T-helper 2 cell treated with Interferon-gamma antibody and Interleukin-4, amounts not matched to agents 5 μg/mL and 100 μg/mL, for 36 hours (primary cell): Measurements from ENCODE around the gene DLEC1.
A peak's percentile ranks its signal among the peaks of the same experiment; 100 is the strongest.

Experiments
- DNase-seq: peaks from one replicate; pipeline ENCODE4 v3.0.0; 2021; ENCODE audit warnings: low spot score
- H3K27ac Mint-ChIP-seq: one replicate; pipeline ENCODE4 v1.8.0; 2021; ENCODE audit warnings: mild to moderate bottlenecking, mixed read lengths
- H3K27me3 Mint-ChIP-seq: one replicate; pipeline ENCODE4 v1.8.0; 2021; ENCODE audit warnings: low read depth, mixed read lengths
- H3K36me3 Mint-ChIP-seq: one replicate; pipeline ENCODE4 v1.8.0; 2021; ENCODE audit warnings: low read depth, mixed read lengths
- H3K4me1 Mint-ChIP-seq: one replicate; pipeline ENCODE4 v1.8.0; 2021; ENCODE audit warnings: low read depth, mixed read lengths
- H3K4me3 Mint-ChIP-seq: one replicate; pipeline ENCODE4 v1.8.0; 2022; ENCODE audit warnings: mild to moderate bottlenecking, moderate library complexity, mixed read lengths
- H3K9me3 Mint-ChIP-seq: one replicate; pipeline ENCODE4 v1.8.0; 2021; ENCODE audit warnings: mixed read lengths

Gene DLEC1

DNA sequence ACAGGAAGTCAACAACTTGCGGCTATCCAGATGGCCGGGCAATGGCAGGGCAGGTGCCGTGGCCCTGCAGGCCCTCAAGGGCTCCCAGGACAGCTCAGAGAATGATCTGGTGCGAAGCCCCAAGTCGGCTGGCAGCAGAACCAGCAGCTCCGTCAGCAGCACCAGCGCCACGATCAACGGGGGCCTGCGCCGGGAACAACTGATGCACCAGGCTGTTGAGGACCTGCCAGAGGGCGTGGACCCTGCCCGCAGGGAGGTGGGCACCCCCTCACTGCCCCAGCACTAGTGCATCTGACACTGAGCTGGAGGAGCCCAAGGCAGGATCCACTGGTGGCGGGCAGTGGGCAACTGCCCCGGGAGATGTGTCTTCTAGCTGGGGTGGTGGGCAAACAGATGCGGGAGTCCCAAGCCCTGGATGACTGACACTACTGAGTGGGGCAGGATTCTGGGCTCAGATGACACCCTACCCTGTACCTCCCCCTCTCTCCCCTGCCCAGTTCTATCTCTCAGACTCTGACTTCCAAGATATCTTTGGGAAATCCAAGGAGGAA lies 32.5 kb upstream of the DLEC1 start:
- peaks cover 25% of the 10 kb centered on the region for H3K36me3 Mint-ChIP-seq
- no peaks in the 10 kb centered on the region for H3K27me3 Mint-ChIP-seq
- no peaks in the 10 kb centered on the region for H3K9me3 Mint-ChIP-seq
- no peak overlapping the region for H3K27ac Mint-ChIP-seq
- H3K4me1 Mint-ChIP-seq: peaks cover 7% of the 10 kb centered on the region
- no peak for DNase-seq
- H3K4me3 Mint-ChIP-seq: no peak overlapping the region

DNA sequence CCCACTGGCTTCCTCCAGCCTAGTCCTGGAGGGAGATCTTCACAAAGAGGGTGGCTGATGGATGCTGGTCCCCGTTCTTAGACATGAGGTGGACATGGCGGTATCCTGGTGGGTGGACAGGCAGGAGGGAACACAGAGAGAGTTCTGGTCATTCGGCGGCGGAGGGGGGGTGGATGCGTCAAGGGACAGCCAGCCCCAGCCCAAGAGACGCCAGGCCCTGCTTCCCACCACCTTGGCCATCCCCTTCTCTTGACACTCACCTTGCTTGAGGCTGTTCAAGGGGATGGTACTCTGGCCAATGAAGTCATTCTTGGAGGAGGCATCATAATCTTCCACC lies 31.3 kb upstream of the DLEC1 start:
- Mint-ChIP-seq H3K4me1 (peaks cover 7% of the 10 kb centered on the region), H3K4me3 (no peak overlapping the region), H3K9me3 (no peaks in the 10 kb centered on the region), H3K27me3 (no peaks in the 10 kb centered on the region), H3K36me3 (peaks cover 20% of the 10 kb centered on the region), H3K27ac (no peak overlapping the region)
- DNase-seq: no peak

DNA sequence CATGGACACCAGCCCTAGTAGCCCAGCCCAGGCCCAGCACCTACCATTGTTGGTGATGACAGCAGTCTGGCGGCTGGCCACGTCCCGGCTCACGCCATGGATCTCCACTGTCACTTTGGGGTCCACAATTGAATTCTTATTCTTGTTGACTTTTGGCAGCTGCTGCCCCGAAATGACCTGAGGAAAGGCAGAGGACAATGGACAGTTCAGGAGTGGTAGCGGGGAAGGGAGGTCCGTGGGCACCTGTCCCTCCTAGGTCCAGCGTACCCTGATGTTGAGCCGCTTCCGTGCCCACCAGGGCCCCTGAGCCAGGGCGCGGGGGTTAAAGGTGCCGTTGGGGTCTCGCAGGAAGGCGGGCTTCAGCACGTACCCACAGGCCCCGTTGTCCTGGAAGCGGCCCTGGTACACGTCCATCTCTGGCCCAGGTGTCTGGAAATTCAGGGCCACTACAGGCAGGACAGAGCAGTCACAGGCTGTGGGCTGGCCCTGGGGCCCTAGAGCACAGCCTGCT lies 30.8 kb upstream of the DLEC1 start:
- H3K9me3 Mint-ChIP-seq: no peaks in the 10 kb centered on the region
- peaks cover 5% of the 10 kb centered on the region for H3K4me1 Mint-ChIP-seq
- no peaks in the 10 kb centered on the region for H3K27me3 Mint-ChIP-seq
- no peak for DNase-seq
- H3K36me3 Mint-ChIP-seq: peaks cover 18% of the 10 kb centered on the region
- no peak overlapping the region for H3K4me3 Mint-ChIP-seq
- H3K27ac Mint-ChIP-seq: no peak overlapping the region

DNA sequence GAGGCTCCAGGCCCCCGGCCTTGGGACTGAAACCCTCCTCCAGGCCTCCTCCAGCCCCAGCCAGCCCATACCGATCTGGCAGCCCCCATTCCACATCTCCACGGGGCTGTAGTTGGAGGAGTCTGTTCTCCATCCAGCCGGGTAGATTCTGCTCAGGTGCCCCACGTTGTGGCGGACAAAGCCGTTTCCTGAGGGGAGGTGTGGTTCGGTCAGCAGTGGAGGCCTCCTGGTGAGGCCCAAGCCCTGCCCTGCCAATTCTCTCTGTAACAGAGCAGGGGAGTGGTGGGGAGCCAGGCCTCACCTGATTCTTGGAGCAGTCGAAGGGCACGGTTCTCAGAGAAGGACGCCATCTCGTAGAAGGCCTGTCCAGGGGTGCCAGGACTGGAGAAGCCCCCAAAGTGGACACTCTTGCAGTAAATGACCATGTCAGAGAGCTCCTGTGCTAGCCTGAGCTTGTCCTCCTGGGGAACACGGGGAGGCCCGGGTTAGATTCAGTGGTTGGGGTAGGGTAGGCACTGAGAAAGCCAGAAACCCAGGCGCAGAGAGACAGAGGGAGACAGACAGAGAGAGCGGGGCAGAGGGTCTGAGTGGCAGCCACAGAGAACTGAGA lies 29.9 kb upstream of the DLEC1 start:
- H3K27ac Mint-ChIP-seq: peak overlapping the region; percentile 26

DNA sequence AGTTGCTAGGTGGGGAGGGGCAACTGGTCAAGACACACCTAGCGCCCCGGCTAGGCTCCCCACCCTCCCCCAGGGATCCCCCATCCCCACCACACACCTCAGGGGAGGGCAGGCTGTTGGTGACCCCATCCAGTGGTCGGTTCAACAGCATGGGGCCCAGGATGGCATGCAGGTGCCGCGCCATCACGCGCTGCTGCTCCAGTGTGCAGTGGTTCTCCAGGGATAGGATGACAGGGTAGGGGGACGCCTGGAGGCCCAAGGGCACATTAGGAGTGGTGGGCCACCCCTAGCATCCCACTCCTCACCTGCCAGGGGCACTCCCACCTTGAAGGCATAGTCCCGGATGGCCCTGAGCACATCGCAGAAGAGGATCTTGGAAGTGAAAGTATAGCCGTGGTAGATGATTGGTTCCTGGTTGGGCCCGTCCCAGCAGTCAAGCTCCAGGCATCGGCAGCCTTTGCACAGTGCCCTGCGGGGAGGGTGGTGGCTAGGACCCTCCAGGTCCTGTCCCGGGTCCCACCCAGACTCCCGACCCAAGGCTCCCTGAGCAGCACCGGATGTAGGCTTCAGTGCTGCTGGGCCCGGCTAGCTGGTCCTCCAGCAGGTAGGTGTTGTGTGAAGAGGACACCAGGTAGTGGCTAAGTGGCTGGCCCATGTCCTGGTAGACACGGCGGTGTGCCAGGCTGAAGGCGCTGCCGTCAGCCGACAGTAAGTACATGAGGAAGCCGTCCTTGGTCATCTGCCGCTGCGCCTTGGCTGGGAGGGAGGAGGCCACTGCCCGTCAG lies 29.0 kb upstream of the DLEC1 start:
- no peak overlapping the region for H3K27ac Mint-ChIP-seq

More for the DNA sequence above, 29.9 kb upstream of the DLEC1 start:
- peaks cover 16% of the 10 kb centered on the region for H3K36me3 Mint-ChIP-seq
- H3K9me3 Mint-ChIP-seq: no peaks in the 10 kb centered on the region
- H3K27me3 Mint-ChIP-seq: no peaks in the 10 kb centered on the region
- DNase-seq: no peak
- no peak overlapping the region for H3K4me3 Mint-ChIP-seq
- H3K4me1 Mint-ChIP-seq: peaks cover 5% of the 10 kb centered on the region

DNA sequence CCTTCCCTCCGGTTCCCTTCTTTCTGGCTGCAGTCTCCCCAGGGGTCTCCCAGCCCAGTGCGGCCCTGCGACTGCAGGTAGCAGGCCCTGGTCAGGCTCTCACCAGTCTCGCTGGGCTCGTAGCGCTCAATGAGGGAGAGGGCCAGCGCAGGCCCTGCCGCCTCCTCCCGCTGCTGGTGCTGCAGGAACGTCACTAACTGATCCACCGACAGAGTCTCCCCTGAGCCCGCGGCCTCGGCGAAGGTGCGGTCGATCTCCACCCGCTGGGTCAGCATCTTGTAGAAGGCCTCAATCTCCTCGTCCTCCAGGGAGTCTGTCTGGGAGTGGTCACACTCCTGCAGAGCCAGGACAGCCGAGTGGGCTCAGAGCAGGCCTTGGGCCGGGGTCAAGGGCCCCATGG lies 27.9 kb upstream of the DLEC1 start:
- Mint-ChIP-seq H3K36me3 (peaks cover 22% of the 10 kb centered on the region), H3K4me3 (no peak overlapping the region), H3K27ac (no peak overlapping the region), H3K4me1 (no peaks in the 10 kb centered on the region), H3K27me3 (no peaks in the 10 kb centered on the region), H3K9me3 (no peaks in the 10 kb centered on the region)
- no peak for DNase-seq

More for the DNA sequence above, 29.0 kb upstream of the DLEC1 start:
- no peaks in the 10 kb centered on the region for H3K9me3 Mint-ChIP-seq
- H3K36me3 Mint-ChIP-seq: peaks cover 12% of the 10 kb centered on the region
- H3K27me3 Mint-ChIP-seq: no peaks in the 10 kb centered on the region
- DNase-seq: no peak
- no peak overlapping the region for H3K4me3 Mint-ChIP-seq
- no peaks in the 10 kb centered on the region for H3K4me1 Mint-ChIP-seq

DNA sequence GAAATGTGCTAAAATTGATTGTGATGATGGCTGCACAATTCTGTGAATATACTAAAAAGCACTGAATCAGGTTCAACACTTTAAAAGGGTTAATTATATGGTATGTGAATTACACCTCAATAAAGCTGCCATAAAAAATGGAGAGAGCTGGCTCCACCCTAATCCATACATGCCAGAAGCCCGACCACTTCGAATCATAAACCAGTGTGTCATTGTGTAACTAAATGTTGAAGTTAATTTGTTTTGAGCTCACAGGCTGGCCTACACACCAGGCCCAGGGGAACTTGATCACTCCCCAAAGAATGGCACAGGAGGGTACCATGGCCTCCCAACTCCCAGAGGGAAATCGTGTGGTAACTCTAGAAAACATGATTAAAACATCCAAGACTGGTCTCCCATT lies 23.5 kb upstream of the DLEC1 start:
- no peaks in the 10 kb centered on the region for H3K4me1 Mint-ChIP-seq
- no peak overlapping the region for H3K27ac Mint-ChIP-seq
- H3K36me3 Mint-ChIP-seq: peaks cover 25% of the 10 kb centered on the region
- no peaks in the 10 kb centered on the region for H3K9me3 Mint-ChIP-seq
- H3K27me3 Mint-ChIP-seq: no peaks in the 10 kb centered on the region
- no peak overlapping the region for H3K4me3 Mint-ChIP-seq
- DNase-seq: no peak

DNA sequence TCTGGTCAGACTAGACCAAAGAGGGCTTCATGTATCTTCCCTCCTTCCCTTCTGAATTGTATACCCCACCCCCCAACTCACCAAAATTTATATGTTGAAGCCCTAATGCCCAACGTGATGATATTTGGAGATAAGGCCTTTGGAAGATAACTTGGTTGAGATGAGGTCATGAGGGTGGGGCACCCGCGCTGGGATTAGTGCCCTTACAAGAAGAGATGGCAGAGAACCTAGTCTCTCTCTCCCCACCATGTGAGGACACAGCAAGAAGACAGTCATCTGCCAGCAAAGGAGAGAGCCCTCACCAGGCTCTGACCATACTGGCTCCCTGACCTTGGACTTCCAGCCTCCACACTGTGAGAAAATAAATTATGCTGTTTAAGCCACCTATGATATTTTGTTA lies 23.0 kb upstream of the DLEC1 start:
- Mint-ChIP-seq H3K9me3 (no peaks in the 10 kb centered on the region), H3K27me3 (no peaks in the 10 kb centered on the region), H3K4me3 (no peak overlapping the region), H3K27ac (no peak overlapping the region), H3K4me1 (peaks cover 2% of the 10 kb centered on the region), H3K36me3 (peaks cover 25% of the 10 kb centered on the region)
- DNase-seq: no peak

DNA sequence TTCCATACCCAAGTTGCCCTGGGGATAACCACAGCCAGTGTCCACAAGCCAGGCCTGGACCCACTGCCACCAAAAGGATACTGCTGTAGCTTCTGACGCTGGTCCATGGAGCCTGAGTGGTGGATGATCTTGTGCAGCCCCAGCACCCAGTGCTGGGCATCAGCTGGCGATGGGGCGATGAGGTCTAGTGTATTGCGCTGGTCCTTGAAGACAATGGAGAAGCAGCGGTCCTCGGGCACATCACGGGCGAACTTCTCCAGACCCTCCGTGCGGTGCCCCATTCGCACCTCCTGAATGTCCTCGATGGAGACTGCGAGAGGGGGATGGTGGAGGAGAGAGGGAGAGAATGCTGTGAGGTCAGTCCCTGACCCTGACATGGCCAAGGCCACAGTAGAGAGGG lies 22.6 kb upstream of the DLEC1 start:
- H3K9me3 Mint-ChIP-seq: no peaks in the 10 kb centered on the region
- H3K4me3 Mint-ChIP-seq: no peak overlapping the region
- peaks cover 4% of the 10 kb centered on the region for H3K4me1 Mint-ChIP-seq
- H3K27me3 Mint-ChIP-seq: no peaks in the 10 kb centered on the region
- peaks cover 25% of the 10 kb centered on the region for H3K36me3 Mint-ChIP-seq
- H3K27ac Mint-ChIP-seq: no peak overlapping the region
- DNase-seq: no peak

DNA sequence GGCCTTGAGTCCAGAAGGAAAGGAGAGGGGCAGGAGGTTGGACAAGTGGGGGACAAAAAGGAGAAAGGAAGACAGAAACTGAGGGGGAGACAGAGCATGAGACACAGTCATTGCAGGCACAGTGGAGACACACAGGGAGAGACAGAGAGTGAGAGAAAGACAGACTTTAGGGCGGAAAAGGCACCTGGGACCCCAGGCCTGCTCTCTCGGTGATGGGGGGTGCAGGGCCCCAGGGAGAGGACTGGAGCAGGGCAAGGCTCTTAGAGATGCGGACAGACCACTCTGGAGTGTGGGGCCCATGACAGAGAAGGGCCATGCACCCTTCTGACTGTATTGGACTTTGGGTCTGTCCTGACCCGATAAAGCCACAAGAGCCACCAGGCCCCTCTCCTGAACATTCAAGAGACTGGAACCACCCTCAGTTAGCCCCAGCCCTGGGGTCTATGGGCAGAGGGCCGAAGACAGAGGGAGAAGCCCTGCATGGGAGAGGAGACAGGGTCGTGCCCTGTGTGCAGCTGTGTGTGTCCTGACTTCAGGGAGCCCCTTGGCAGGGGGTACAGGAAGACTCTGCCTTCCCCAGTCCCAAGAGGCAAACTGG lies 22.1 kb upstream of the DLEC1 start:
- DNase-seq: no peak
- Mint-ChIP-seq H3K36me3 (peaks cover 25% of the 10 kb centered on the region), H3K4me3 (no peak overlapping the region), H3K4me1 (peaks cover 4% of the 10 kb centered on the region), H3K9me3 (no peaks in the 10 kb centered on the region), H3K27ac (no peak overlapping the region), H3K27me3 (no peaks in the 10 kb centered on the region)

DNA sequence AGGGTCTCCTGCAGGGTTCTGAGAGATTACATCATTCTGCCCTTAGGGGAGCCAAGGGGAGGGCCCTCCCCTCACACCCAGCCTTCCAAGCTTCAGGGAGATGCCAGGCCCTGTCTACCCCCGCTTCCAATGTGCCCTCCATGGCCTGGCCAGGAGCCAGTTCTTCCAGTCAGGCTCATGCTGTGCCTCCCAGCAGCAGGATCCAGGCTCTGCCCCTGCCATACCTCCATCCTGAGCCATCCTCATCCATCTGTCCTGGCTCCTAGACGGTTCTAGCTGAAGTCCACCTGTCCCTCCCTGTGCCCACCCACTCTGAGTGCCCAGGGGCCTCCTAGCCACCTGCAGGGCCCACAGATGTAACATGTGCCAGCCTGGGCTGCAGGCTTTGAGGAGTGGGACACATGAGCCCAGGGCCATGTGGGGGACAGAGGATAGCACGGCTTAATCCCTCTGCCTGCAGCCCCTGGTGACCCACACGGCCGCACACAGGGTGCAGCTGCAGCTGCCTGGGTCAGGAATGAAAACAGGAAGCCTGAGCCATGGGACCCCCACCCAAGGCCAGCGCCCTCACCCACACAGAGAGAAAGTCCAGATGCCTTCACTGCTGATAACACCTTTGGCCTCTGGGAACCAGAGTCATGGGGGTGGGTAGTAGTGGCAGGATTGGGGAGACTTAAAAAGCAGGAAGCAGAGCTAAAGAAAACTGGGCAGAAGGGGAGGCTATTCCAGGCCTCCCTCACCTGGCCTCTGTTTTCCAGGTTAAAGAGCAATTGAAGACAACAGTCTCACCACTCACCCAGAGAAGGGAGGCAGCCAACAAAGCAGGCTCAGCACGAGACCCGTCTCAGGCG lies 21.3 kb upstream of the DLEC1 start:
- peaks cover 5% of the 10 kb centered on the region for H3K4me1 Mint-ChIP-seq
- no peak overlapping the region for H3K27ac Mint-ChIP-seq
- no peaks in the 10 kb centered on the region for H3K9me3 Mint-ChIP-seq
- no peak for DNase-seq
- H3K36me3 Mint-ChIP-seq: peaks cover 25% of the 10 kb centered on the region
- H3K27me3 Mint-ChIP-seq: no peaks in the 10 kb centered on the region
- H3K4me3 Mint-ChIP-seq: no peak overlapping the region

DNA sequence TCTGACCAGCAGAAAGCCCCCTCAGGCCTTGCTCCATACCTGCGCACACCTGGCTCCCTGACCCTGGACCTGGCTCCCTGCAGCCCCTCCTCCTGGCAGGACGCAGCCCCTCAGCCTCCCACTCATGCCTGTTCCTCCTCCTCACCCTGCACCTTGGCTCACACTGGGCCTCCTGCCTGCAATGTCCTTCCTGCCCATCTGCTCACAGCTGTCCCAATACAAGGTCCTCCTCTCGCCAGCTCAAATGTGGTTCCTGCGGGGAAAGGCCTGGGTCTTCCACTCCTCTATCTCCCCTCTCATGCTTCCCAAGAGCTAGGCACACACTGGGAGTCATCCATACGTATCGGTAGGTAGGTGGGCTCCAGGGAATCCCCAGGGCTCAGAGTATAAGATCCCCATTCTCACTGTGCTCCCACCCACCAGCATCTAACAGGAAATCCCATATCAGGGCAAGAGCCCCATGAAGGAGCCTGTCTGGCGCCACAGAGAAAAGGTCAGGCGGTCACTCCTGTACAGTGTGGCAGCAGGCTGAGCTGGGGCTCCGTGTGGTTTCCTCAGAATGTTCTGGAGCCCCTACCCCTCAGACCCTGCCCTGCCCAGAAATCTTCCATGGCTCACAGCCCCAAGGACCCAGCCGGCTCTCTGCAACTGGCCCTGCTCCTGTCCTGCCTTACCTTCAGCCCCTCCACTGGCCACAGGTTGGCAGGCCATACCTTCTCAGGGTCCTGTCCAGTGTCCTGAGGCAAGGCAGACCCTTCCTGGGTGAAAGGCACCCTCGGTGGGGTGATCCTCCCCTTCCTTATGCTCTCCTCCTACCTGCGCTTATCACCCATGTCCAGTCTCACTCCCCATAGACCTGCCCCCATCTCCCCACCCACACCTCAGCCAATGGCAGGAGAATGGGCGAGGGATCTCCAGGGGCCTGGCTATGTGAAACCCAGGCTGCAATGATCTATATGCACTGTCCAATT lies 20.4 kb upstream of the DLEC1 start:
- no peak overlapping the region for H3K4me3 Mint-ChIP-seq
- H3K27ac Mint-ChIP-seq: peak overlapping the region; percentile 41
- no peak for DNase-seq
- H3K9me3 Mint-ChIP-seq: no peaks in the 10 kb centered on the region
- peaks cover 11% of the 10 kb centered on the region for H3K4me1 Mint-ChIP-seq
- H3K36me3 Mint-ChIP-seq: peaks cover 25% of the 10 kb centered on the region
- no peaks in the 10 kb centered on the region for H3K27me3 Mint-ChIP-seq
